Brain pericyte (primary cell): ENCODE data around the gene IL15.
"Not testable (repeated sequence)": the region's sequence is repeated elsewhere in the genome, so short reads cannot be mapped to it uniquely, and the experiment has no call there.

Experiments used
- DNase-seq: peaks from one replicate; pipeline ENCODE4 v3.0.0-alpha.2; 2012; ENCODE audit warnings: low read depth, low spot score

IL15 gene

DNA sequence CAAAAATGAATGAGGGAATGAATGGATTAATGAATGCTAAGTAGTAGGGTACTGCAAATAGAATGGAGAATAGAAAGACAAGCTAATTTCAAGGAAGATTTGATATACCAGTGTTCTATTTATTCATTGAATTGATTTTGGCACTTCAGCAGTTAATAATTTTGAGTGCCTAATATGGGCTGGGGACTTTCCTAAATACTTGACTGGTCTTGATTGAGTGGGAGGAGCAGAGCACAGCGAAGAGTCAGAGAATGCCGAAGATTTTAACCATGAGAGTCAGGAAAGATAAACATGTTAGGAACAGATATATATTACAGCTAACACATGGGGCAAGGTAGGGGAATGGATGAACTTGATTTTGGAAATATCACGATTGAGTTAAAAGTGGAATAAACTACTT is 10.6 kb downstream of the IL15 start:
- no peak for DNase-seq

GRCh38 chr4:141647966-141648365 is 11.6 kb downstream of the IL15 start:
- DNase-seq = no peak

- DNase-seq = no peak
Measured at GRCh38 chr4:141652161-141652778, 15.9 kb downstream of the IL15 start.

DNA sequence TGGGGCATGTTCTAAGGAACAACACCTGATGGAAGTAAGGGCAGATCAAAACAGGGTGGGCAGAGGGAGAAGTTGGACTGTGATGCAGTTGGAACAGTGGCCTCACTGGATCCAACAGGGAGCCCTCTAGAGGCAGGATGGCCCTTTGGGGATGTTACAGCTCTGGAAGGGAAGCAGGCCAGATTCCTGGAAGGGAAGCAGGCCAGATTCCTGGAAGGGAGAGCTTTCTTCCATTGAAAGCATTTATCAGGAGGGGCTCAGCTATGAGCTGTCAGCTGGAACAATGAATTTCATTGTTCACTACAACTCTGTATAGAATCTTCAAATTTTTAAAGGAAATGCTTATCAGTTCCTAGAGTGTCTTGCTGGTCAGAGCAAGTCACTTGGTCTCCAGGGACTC is 17.7 kb downstream of the IL15 start:
- DNase-seq = no peak

DNA sequence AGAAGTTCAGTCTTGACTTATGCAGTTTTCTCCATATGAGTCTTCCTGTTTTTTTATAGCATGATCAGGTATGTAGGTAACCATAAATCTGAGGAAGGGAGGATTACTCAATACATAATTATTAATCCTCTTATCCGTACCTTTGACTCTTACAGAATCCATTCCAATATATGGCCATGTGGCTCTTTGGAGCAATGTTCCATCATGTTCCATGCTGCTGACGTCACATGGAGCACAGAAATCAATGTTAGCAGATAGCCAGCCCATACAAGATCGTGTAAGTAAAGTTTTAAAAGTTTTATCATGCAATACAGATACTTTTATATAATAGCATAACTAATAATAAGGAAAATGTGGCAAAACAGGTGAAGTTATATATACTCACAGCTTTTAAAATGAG is 19.6 kb downstream of the IL15 start:
- no peak for DNase-seq

GRCh38 chr4:141657550-141658250 is 21.3 kb downstream of the IL15 start:
- DNase-seq = no peak

- no peak for DNase-seq
Measured at GRCh38 chr4:141658309-141658708, 21.9 kb downstream of the IL15 start.

DNA sequence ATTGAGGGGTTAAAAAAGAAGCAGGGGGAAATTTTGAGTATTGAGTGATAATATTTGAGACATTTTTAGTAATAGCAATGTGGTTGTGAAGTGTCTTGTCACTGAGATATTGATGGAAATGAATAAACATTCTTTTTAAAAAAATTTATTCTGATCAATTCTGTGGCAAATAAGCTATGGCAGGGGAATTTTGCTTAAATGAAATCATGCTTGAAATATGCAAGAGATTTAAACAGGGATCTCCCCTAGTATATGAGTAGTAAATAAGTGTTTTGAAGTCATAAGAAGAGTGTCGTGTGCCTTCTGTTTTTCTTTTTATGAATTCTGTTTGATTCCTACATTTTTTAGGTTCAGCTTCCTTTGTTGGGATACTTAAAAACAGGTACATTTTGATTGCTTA is 23.2 kb downstream of the IL15 start:
- no peak for DNase-seq

DNA sequence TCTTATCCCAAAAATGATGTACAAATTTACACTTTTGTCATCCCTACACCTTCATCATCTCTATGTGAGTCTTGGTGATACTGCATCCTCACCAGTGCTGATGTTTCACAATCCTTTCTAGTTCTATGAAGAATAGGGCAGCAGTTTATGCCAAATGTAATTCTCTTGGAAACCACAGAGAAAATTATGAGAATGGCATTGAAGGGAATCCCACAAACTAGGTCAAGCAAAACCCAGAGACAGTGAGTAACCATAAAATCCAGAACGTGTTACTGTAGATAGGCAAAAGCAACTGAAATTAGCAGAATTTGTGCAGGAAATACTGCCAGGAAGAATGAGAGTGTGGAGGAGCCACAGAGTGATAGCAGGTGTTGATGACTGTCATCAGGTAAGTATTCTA is 24.5 kb downstream of the IL15 start:
- no peak for DNase-seq

GRCh38 chr4:141668200-141668910 is 32.0 kb downstream of the IL15 start:
- DNase-seq = no peak

- no peak for DNase-seq
Measured at GRCh38 chr4:141669501-141669900, 33.1 kb downstream of the IL15 start.

DNA sequence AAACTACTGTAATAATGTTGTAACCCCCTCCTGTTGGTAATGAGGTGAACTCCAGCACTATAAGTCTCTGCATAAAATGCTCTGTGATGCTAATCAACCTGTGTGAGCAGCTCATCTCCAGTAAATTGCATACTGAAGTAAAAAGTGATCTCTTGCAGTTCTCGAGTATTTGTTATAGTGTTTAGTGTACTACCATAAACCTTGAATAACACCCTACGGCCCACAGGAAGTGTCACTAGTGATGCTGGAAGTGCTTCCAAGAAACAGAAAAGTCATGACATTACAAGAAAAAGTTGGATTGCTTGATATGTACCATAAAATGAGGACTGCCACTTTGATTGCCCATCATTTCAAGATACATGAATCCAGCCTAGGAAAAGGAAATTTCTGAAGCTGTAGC is 39.0 kb downstream of the IL15 start:
- no peak for DNase-seq

DNA sequence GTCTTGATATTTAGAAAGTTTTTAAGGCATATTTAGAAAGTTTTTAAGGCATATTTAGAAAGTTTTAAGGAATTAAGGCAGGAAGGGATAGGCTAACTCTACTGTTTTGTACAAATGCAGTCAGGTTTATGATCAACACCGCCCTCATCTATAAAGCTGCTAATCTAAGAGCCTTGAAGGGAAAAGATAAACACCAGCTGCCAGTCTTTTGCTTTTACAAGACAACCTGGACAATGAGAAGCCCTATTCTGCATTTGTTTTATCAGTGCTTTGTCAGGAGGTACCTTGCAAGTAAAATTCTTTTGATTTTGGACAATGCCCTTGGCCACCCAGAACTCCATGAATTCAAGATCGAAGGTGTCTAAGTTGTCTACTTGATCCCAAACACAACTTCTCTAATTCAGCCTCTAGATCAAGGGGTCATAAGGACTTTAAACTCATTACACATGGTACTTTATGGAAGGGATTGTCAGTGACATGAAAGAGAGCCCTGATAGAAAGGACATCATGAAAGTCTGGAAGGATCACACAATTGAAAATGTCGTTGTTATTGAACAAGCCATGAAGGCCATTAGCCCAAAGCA is 39.8 kb downstream of the IL15 start:
- DNase-seq = no peak

DNA sequence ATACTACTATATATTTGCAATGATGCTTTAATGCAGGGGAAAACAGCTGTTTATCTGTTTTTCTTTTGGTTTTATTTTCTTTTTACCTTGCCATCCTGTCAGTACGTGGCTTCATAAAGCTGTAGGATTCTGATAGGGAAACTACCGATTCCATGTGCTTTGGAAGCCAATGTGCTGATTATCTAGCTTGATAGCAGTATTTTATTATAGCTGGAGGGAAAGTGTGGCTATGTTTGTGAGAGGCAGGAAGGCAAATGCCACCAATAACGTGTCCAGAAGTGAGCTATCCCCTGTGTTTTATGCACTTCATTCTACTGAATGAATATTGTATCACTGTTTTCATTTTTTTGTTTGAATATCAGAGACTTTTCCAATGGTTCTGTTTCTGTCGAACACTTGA is 43.7 kb downstream of the IL15 start:
- no peak for DNase-seq

- DNase-seq = no peak
Measured at GRCh38 chr4:141684785-141685184, 48.4 kb downstream of the IL15 start.

DNA sequence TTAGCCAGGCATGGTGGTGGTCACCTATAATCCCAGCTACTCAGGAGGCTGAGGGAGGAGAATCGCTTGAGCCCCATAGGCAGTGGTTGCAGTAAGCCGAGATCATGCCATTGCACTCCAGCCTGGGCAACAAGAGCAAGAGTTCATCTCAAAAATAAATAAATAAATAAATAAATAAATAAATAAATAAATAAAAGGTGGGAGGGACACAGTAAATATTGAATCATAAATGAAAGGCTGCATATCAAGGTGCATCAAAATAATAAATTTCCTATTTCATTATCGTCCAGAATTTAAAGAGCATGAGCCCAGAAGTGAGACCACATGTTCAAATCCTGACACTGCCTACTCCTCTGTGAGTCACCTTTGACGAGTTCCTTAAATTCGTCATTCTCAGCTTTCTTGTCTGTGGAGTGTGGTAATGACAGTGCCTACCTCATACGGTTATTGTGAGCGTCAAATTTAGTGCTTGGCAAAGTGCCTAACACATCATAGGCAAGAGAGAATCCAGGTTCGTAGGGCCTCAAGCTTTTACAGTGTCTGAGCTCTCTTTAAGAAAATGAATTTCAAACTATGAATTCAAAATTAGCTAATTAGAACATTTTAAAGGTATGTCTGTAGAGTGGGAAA is 49.9 kb downstream of the IL15 start:
- DNase-seq = no peak

GRCh38 chr4:141686879-141687278 is 50.5 kb downstream of the IL15 start:
- no peak for DNase-seq

DNA sequence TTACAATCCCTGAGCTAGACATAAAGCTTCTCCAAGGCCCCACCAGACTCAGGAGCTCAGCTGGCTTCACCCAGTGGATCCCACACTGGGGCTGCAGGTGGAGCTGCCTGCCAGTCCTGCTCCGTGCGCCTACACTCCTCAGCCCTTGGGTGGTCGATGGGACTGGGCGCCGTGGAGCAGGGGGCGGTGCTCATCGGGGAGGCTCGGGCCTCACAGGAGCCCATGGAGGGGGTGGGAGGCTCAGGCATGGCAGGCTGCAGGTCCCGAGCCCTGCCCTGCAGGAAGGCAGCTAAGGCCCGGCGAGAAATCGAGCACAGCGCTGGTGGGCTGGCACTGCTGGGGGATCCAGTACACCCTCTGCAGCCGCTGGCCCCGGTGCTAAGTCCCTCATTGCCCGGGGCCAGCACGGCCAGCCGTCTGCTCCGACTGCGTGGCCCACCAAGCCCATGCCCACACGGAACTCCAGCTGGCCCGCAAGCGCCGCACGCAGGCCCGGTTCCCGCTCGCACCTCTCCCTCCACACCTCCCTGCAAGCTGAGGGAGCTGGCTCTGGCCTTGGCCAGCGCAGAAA is 53.4 kb downstream of the IL15 start:
- not testable (repeated sequence) for DNase-seq

- not testable (repeated sequence) for DNase-seq
Measured at GRCh38 chr4:141691247-141691646, 54.9 kb downstream of the IL15 start.

- DNase-seq = no peak
Measured at GRCh38 chr4:141692081-141692480, 55.7 kb downstream of the IL15 start.

DNA sequence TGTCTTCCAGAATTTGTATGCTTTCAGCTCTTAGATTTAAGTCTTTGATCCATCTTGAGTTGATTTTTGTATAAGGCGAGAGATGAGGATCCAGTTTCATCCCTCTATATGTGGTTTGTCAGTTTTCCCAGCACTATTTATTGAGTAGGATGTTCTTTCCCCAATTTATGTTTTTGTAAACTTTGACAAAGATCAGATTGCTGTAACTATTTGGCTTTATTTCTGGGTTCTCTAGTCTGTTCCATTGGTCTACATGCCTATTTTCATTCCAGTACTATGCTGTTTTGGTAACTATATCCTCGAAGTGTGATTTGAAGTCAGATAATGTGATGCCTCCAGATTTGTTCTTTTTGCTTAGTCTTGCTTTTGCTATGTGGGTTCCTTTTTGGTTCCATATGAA is 60.7 kb downstream of the IL15 start:
- no peak for DNase-seq
